Esophagus (tissue), 2 donors: ENCODE data around the gene RAB11FIP3. TPM values are rescaled to one million over a fixed set of nuclear protein-coding genes. Genes with fewer than 3 reads are reported as not detected.
"Not testable (repeated sequence)": the region's sequence is repeated elsewhere in the genome, so short reads cannot be mapped to it uniquely, and the experiment has no call there.

Experiments used
- H3K27ac ChIP-seq, 2 donors: one replicate each; pipeline ENCODE4 v1.5.1; 2013; ENCODE audit warnings: low read depth in 2 of 2, mild to moderate bottlenecking in 2 of 2, inconsistent platforms in 1 of 2, low read length in 1 of 2, moderate library complexity in 1 of 2
- H3K27me3 ChIP-seq, 2 donors: one replicate each; pipeline ENCODE4 v1.6.1; 2013; ENCODE audit warnings: low read length in 2 of 2, control low read depth in 1 of 2, mild to moderate bottlenecking in 1 of 2; ENCODE audit not compliant: insufficient read depth in 2 of 2, control insufficient read depth in 1 of 2
- H3K36me3 ChIP-seq, 2 donors: one replicate each; pipeline ENCODE4 v1.6.1; 2013; ENCODE audit warnings: low read length in 1 of 2; ENCODE audit not compliant: control insufficient read depth in 2 of 2, insufficient read depth in 2 of 2
- H3K4me1 ChIP-seq, 2 donors: one replicate each; pipeline ENCODE4 v1.6.1; 2013; ENCODE audit warnings: low read length in 1 of 2; ENCODE audit not compliant: control insufficient read depth in 2 of 2, insufficient read depth in 2 of 2
- H3K4me3 ChIP-seq, 2 donors: one replicate each; pipeline ENCODE4 v1.5.1; 2013; ENCODE audit warnings: low read length in 2 of 2, mild to moderate bottlenecking in 2 of 2, low read depth in 1 of 2, moderate library complexity in 1 of 2
- H3K9me3 ChIP-seq, 2 donors: one replicate each; pipeline ENCODE4 v1.6.1; 2013; ENCODE audit warnings: mild to moderate bottlenecking in 2 of 2, low read depth in 1 of 2, low read length in 1 of 2, moderate library complexity in 1 of 2; ENCODE audit not compliant: control insufficient read depth in 2 of 2, insufficient read depth in 1 of 2
- WGBS, 2 donors: extraction: QIAGEN DNeasy Blood & Tissue Kit; methylation state at CpG; one replicate each; pipeline ENCODE4 v1.1.7; 2013; 5-methylcytosine and 5-hydroxymethylcytosine counted together
- polyA plus RNA-seq, 2 donors: library from polyadenylated mRNA; stranded (reverse); fragments of 200-250 nt; gene quantifications; one replicate each; pipeline ENCODE4 v1.2.3, GENCODE V29; 2013
- donor health status: healthy with polysubstance abuse.
- donor health status: Bipolar disorder and iron deficiency.

RAB11FIP3 gene
- polyA plus RNA-seq, 2 donors: 9.1 to 10.6 TPM

- Histone ChIP-seq H3K4me3 (peak within 1 kb of the TSS; percentile 78 to 85), H3K9me3 (no peaks in the 10 kb centered on the region), H3K27ac (peak within 1 kb of the TSS; percentile 92 to 97), H3K4me1 (peaks cover 0 to 10% of the 10 kb centered on the region in 2 donors), H3K36me3 (peaks cover 0 to 2% of the 10 kb centered on the region in 2 donors), H3K27me3 (no peaks in the 10 kb centered on the region)
- WGBS, 2 donors: 0 to 1% methylated on average over 74 to 91 of the region's 91 CpGs
These were observed 23.7 kb upstream of the RAB11FIP3 start, which contains the start of gene DECR2 for GRCh38 chr16:401468-402348. TSS of gene DECR2 (plus strand) at chr16:401885. CDS start at chr16:401964, 79 bp downstream.

- Histone ChIP-seq H3K27me3 (no peaks in the 10 kb centered on the region), H3K9me3 (no peaks in the 10 kb centered on the region), H3K4me3 (no peak overlapping the region), H3K4me1 (peaks cover 0 to 7% of the 10 kb centered on the region in 2 donors), H3K36me3 (peaks cover 0 to 3% of the 10 kb centered on the region in 2 donors), H3K27ac (no peak overlapping the region)
- 93% methylated on average over 12 of the region's 12 CpGs for WGBS, 2 donors
These were observed 20.4 kb upstream of the RAB11FIP3 start for GRCh38 chr16:404971-405486.

DNA sequence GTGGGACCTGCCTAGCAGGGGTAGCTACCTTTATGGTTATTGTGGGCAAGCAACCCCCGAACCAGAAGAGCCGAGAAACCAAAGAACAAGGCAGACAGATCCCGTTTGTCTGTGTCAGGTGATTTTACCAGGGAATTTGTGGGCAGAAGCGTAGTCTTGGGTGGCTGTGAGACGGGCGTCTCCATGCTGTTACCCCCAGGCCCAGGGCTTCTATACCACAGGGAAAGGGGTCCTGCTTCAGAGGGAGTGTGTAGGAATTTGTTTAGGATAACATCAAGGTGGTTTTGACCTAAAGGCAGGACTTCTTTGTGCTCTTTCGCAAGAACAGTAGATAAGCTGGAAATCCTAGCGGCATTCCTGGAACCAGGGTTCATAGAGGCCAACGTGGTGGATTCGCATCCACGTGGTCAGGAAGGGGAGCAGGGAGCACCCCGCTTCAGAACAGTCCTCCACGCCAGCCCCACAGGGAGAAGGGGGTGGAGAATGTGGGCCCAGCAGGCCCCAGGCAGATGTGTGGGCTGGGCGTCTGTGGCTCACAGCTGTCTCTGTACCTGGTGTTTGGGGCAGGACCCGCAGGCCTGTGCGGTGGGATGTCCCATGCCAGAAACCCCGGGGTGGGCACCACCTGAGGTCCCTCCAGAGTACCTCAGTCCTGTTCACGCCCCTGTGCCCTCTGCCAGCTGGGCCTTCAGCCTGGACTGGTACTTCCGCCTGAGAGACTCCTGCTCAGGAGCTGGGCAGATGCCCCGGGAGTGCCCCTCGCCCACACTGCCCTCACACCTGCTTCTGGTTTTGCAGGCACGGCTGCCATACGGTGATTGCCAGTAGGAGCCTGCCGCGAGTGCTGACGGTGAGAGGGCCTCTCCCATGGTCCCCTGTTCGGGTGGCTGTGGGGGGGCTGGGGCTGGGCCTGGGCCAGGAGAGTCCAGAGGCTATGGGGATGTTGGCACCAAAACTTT, 19.6 kb upstream of the RAB11FIP3 start:
- no peaks in the 10 kb centered on the region for H3K9me3 ChIP-seq
- 84 to 86% methylated on average over 27 of the region's 27 CpGs for WGBS, 2 donors
- no peaks in the 10 kb centered on the region for H3K27me3 ChIP-seq
- peaks cover 0 to 6% of the 10 kb centered on the region in 2 donors for H3K36me3 ChIP-seq
- no peak overlapping the region for H3K27ac ChIP-seq
- H3K4me1 ChIP-seq: peaks cover 0 to under 1% of the 10 kb centered on the region in 2 donors
- H3K4me3 ChIP-seq: no peak overlapping the region

DNA sequence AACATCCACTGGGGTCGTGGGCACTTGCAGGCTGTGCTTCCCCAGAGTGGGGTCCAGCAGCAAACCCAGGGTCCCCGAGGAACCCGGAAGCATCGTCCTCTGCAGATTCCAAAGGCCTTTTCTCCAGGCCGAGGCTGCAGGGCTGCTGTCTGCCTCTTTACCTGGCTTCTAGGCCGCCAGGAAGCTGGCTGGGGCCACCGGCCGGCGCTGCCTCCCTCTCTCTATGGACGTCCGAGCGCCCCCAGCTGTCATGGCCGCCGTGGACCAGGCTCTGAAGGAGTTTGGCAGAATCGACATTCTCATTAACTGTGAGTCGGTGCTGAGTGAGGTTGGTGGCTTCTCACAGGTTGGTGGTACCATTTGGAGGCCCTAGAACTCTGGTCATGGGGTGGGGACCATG, 18.2 kb upstream of the RAB11FIP3 start:
- Histone ChIP-seq H3K4me1 (no peaks in the 10 kb centered on the region), H3K36me3 (peaks cover 5 to 17% of the 10 kb centered on the region in 2 donors), H3K9me3 (no peaks in the 10 kb centered on the region), H3K4me3 (no peak overlapping the region), H3K27me3 (no peaks in the 10 kb centered on the region), H3K27ac (no peak overlapping the region)
- 88 to 89% methylated on average over 16 of the region's 16 CpGs for WGBS, 2 donors

DNA sequence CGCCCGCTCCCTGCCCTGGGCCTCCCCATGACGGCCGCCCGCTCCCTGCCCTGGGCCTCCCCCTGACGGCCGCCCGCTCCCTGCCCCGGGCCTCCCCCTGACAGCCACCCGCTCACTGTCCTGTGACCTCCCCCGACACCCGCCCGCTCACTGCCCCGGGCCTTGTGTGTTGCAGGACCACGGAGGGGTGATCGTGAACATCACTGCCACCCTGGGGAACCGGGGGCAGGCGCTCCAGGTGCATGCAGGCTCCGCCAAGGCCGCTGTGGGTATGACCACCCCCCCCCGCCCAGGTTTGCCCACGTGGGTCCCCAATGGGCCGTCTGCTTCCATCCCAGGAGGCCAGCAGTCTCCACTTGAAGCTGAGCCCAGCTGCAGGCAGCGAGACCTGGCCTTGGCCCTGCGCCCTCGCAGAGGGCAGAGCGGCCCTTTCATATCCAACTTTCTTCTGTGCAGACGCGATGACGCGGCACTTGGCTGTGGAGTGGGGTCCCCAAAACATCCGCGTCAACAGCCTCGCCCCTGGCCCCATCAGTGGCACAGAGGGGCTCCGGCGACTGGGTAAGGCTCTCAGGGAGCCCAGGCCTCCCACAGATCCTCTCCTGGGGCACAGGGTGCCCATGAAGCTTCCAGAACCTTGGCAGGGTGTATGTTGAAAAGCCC, 14.8 kb upstream of the RAB11FIP3 start:
- H3K27ac ChIP-seq: no peak overlapping the region
- no peak overlapping the region for H3K4me3 ChIP-seq
- peaks cover 5 to 19% of the 10 kb centered on the region in 2 donors for H3K36me3 ChIP-seq
- H3K27me3 ChIP-seq: no peaks in the 10 kb centered on the region
- H3K9me3 ChIP-seq: no peaks in the 10 kb centered on the region
- WGBS, 2 donors: 85 to 92% methylated on average over 36 of the region's 36 CpGs
- no peaks in the 10 kb centered on the region for H3K4me1 ChIP-seq

GRCh38 chr16:411576-412265, 13.7 kb upstream of the RAB11FIP3 start:
- no peaks in the 10 kb centered on the region for H3K4me1 ChIP-seq
- no peak overlapping the region for H3K27ac ChIP-seq
- H3K9me3 ChIP-seq: no peaks in the 10 kb centered on the region
- H3K36me3 ChIP-seq: peaks cover 5 to 17% of the 10 kb centered on the region in 2 donors
- no peaks in the 10 kb centered on the region for H3K27me3 ChIP-seq
- 94 to 96% methylated on average over 26 of the region's 26 CpGs for WGBS, 2 donors
- no peak overlapping the region for H3K4me3 ChIP-seq

GRCh38 chr16:414395-415169, 10.9 kb upstream of the RAB11FIP3 start:
- Histone ChIP-seq H3K4me1 (no peaks in the 10 kb centered on the region), H3K9me3 (no peaks in the 10 kb centered on the region), H3K27ac (no peak overlapping the region), H3K27me3 (no peaks in the 10 kb centered on the region), H3K4me3 (no peak overlapping the region), H3K36me3 (peaks cover 5 to 17% of the 10 kb centered on the region in 2 donors)
- 86 to 88% methylated on average over 21 of the region's 21 CpGs for WGBS, 2 donors

- not testable (repeated sequence) for H3K9me3 ChIP-seq, H3K4me1 ChIP-seq, H3K27me3 ChIP-seq, H3K4me3 ChIP-seq, H3K27ac ChIP-seq
- peaks cover 5 to 14% of the 10 kb centered on the region in 2 donors for H3K36me3 ChIP-seq
- 92 to 95% methylated on average over 3 of the region's 3 CpGs for WGBS, 2 donors
These were observed 10.3 kb upstream of the RAB11FIP3 start for GRCh38 chr16:415170-415498.
